HG03135 (cell line): ENCODE data around the gene AP1G2.
"Not testable (repeated sequence)": the region's sequence is repeated elsewhere in the genome, so short reads cannot be mapped to it uniquely, and the experiment has no call there.

Experiments
- ATAC-seq: cut with Tn5 transposase; IDR thresholded peaks from one replicate; pipeline ENCODE4 v1.9.1; 2021; ENCODE audit warnings: mild to moderate bottlenecking, moderate library complexity; ENCODE audit not compliant: unreplicated experiment

Gene AP1G2

DNA sequence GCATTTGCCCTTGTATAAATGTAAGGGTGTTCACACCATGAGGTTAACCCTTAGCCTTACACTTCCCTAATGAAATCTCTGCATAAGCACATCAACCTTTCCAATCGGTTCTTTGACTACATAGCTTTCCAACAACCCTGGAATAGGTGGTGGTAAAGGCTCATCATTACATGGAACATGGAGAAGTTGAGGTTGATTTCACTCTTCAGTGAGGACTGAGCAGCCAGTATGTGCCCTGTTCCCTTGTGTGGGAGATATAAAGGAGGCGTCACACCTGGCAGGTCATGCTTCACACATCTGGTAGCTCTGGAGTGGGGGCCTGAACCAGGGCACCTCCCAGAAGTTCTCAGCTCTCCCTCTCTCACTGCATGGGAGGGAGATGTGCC is 32.7 kb upstream of the AP1G2 start:
- no peak for ATAC-seq

DNA sequence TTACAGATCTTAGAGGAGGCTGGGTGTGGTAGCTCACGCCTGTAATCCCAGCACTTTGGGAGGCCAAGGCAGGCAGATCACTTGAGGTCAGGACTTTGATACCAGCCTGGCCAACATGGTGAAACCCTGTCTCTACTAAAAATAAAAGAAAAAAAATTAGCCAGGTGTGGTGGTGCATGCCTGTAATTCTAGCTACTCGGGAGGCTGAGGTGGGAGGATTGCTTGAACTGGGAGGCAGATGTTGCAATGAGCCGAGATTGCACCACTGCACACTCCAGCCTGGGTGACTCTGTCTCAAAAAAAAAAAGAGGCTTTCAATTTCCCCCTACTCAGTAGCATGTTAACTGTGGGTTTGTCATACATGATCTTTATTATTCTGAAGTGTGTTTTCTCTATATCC is 26.6 kb upstream of the AP1G2 start:
- ATAC-seq: not testable (repeated sequence)

DNA sequence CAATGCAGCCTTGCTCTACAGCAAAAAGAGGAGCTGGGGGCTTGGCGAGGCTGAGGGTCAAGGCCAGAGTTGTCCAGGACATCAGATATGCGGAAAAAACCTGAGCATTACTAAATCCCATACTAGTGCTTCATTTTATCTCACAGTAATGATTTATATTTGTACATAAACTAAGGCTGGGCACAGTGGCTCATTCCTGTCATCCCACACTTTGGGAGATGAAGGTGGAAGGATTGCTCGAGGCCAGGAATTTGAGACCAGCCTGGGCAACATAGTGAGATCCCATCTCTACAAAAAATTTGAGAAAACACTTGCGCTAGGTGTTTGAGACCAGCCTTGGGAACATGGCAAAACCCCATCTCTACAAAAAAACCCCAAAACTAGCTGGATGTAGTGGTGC is 22.6 kb upstream of the AP1G2 start:
- no peak for ATAC-seq

DNA sequence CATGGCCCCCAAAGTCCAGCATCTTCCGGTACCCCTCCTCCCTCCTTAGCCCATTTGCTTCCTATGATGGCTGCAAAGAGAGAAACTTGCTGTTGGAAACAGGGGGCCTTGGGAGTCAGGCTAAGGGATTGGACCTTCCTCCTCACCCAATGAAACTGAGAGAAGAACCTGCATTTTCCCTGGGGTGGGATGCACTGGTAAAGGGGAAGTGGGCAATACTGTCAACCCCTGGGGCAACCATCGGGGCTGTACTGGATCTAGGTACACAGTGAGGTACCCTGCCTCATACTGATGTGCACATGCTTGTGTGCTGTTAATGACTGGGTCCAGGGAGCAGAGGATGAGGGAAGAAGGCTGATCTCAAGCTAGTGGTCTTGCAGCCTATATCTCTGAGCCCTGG is 22.0 kb upstream of the AP1G2 start:
- no peak for ATAC-seq

DNA sequence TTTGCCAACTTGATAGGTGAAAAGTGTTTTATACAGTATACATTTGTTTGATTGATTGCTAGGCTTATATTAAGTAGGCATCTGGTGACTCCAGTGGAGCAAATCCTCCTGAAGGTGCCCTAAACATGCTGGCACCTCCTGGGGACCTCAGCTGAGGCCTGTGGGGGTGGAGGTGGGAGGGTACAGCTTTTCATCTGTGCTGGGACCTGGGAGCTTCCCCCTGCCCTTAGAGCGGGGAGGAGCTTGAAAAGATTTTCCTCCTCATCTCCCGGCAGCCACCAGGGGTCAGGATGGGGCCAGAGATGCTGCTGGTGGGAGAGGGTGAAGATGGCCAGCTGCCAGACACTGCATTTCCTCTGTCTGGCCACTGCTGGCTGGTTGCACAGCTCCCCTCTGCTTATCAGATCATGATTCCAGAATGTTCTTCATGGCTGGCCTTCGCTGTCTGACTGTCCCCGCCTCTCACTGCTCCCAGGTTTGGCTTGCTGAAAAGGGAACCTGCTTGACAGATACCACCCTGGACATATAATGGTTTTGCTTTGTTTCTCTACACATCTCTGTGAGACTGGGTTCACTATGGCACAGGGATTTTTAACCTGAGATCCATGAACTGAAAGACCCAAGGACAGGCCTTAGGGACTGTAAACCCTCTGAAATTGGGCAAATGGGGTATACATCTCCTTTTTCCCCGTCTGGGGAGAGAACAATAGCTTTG is 21.4 kb upstream of the AP1G2 start:
- ATAC-seq: peak; percentile 99

DNA sequence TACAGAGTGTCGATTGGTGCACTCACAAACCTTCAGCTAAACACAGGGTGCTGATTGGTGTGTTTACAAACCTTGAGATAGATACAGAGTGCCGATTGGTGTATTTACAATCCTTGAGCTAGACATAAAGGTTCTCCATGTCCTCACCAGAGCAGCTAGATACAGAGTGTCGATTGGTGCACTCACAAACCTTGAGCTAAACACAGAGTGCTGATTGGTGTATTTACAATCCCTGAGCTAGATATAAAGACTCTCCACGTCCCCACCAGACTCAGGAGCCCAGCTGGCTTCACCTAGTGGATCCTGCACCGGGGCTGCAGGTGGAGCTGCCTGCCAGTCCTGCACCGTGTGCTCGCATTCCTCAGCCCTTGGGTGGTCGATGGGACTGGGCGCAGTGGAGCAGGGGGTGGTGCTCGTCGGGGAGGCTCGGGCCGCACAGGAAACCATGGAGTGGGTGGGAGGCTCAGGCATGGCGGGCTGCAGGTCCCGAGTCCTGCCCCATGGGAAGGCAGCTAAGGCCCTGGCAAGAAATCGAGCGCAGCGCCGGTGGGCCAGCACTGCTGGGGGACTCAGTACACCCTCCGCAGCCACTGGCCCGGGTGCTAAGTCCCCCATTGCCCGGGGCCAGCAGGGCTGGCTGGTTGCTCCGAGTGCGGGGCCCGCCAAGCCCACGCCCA is 17.1 kb upstream of the AP1G2 start:
- ATAC-seq: not testable (repeated sequence)

DNA sequence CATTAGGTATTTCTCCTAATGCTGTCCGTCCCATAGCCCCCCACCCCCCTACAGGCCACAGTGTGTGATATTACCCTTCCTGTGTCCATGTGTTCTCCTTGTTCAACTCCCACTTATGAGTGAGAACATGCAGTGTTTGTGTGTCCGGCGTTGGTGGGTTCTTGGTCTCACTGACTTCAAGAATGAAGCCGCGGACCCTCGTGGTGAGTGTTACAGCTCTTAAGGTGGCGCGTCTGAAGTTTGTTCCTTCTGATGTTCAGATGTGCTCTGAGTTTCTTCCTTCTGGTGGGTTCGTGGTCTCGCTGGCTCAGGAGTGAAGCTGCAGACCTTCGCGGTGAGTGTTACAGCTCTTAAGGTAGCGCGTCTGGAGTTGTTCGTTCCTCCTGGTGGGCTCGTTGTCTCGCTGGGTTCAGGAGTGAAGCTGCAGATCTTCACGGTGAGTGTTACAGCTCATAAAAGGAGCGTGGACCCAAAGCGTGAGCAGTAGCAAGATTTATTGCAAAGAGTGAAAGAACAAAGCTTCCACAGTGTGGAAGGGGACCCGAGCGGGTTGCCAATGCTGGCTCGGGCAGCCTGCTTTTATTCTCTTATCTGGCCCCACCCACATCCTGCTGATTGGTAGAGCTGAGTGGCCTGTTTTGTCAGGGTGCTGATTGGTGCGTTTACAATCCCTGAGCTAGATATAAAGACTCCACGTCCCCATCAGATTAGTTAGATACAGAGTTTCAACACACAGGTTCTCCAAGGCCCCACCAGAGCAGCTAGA is 16.4 kb upstream of the AP1G2 start:
- ATAC-seq: not testable (repeated sequence)

DNA sequence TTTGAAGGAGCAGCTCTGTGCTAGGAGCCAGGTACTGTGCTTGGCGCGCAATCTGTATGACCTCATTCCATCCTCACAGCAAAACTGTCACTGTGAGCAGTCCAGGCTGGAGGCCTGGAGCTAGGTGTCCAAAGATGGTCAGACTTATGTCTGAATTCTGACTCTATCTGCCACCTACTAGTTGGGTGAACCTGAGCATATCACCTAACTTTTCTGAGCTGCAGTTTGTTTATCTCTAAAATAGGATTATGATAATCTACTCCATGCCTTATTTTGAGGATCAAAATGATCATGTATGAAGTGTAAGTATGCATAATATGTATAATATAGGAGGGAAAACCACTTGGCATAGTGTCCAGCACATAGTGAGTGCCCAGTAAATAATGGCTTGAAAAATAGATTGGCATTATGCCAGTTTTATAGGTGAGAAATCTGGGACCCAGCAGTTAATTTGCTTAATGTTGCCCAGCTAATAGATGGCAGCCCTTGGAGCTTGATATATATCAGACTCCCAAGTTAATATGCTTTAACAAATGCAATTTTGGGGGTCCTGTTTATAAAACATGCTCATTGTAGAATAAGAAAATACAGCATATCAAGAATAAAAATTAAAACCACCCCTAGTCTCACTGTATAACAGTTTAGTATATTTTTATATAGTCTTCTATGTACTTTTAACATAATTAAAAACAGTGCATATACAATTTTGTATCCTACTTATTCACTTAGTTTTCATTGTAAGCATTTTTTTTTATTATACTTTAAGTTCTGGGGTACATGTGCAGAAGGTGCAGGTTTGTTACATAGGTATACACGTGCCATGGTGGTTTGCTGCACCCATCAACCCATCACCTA is 15.5 kb upstream of the AP1G2 start:
- ATAC-seq: no peak

DNA sequence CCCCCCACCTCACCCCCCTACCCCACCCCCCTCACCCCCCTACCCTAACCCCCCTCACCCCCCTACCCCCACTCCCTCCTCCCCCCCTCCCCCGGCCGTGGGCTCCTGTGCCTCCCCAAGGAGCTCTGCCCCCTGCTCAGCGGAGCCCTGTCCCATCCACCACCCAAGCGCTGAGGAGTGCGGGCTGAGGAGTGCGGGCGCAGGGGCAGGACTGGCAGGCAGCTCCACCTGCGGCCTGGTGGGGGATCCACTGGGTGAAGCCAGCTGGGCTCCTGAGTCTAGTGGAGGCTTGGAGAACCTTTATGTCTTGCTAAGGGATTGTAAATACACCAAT is 13.3 kb upstream of the AP1G2 start:
- no peak for ATAC-seq

DNA sequence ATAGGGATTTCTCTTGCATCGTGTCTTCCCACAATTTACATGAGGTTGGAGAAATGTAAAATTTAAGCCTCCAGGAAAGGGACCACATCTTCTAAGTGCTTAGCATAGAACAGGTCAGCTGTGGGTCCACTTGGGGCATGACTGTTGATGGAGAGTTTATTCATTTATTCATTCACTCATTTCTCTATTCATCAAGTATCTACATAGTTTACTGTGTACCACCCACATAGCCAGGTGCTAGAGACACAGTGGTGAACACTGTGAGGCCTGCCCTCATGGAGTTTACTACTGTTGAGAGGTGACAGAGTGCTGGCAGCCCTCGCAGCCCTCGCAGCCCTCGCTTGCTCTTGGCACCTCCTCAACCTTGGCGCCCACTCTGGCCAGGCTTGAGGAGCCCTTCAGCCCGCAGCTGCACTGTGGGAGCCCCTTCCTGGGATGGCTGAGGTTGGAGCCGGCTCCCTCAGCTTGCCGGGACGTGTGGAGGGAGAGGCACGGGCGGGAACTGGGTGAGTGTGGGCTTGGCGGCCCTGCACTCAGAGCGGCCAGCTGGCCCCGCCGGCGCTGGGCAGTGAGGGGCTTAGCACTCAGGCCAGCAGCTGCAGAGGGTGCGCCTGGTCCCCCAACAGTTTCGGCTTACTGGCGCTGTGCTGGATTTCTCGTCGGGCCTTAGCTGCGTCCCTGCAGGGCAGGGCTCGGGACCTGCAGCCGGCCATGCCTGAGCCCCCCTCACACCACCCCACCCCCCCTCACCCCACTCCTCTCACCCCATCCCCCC is 12.7 kb upstream of the AP1G2 start:
- no peak for ATAC-seq

DNA sequence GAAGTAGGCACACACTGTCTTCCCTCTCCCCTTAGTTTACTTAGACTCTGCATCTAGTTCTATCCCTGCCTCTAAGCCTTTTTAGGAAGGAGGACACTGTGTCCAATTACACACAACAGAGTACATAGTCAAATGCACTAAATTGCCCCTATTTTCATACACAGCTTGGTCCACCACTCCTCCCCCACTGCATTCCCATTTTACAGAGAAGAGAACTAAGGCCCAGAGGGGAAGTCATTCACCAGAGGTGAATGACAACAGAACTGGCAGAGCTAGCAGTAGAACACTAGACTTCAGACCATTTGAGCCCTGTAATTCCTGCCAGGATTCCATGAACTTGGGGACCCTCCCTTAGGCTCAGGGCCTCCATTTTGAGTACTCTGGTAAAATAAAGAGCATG is 12.1 kb upstream of the AP1G2 start:
- no peak for ATAC-seq

DNA sequence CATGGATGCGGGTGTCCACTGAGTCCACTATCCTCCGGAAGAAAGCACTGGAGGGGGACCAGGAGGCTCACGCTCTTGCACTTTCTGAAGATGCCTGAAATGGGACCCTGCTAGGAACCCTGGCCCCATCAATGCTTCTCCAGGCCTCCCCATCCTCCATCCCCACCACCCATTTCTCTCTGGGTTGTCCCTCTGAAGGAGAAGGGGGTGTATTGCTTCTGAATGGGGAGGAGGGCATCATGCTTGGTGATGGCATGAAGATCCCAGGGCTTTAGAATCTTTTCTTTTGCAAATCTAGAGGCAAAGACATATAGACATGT is 11.7 kb upstream of the AP1G2 start:
- ATAC-seq: no peak

DNA sequence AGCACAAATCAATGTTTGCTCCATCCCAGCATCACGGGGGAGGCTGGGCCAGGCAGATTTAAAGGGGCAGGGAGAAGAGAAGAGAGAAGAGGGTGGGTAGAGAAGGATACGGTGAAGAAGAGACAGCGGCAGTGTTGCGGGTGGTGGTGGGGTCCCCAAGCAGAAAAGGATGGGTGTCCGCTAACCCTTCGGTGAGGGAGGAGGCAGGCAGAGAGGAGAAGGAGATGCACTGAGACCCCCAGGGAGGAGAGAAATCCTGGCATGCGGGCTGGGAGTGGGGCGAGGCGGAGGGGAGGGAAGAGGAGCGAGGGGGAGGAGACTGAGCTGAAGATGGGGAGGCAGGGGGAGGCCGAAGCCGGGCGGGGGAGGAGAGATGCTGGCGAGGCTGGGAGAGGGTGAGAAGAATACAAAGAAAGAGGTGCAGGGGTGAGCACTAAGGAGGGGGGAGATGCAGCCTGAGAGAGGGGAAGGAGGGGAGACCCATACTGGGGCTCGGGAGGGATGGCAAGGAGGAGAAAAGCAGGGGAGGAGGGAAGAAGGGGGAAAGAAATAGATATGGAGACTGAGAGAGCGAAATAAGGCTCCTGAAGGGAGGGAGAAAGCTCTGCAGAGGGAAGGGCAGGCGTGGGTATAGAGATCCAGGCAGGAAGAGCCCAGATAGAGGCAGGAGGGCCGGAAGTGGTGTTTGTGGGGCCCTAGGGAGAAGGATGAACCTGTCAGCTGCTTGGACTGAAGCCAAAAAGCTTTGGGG is 11.1 kb upstream of the AP1G2 start, which contains the start of gene JPH4:
Gene JPH4 (minus strand): TSS at position 231 of the 751 bp plus-strand sequence. CDS start 1,337 bp downstream, outside the sequence.
- no peak for ATAC-seq

DNA sequence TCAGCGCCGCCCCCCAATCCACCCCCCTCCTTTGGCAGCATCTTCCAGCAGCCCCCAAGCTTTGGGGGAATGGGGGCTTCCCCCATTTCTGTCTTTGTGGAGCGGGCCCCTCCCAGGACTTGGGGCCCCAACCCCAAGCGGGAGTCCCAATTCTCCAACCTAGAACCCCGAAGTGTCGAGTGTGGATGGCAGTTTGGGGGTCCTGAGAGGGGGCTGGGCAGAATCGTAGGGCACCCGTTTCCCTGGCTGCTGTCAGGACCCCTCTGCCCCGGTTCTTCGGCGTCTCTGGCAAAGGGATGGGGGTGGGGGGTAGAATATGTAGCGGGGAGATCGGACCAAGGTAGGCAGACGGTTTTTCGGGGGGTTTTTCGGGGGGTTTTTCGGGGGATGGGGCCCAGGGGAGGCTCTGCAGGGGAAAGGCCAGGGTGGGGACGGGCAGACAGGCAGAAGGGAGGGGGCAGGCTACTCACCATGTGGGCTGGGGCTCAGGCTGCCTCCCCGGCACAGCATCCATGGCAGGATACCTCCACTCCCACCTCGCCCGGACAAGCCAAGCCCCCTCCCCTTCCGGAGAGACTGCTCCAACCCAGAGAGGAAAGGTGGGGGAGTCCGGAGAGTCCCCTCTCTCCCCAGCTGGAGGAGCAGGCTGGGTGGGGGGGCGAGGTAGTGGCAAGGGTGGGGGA is 10.3 kb upstream of the AP1G2 start:
- ATAC-seq: no peak

DNA sequence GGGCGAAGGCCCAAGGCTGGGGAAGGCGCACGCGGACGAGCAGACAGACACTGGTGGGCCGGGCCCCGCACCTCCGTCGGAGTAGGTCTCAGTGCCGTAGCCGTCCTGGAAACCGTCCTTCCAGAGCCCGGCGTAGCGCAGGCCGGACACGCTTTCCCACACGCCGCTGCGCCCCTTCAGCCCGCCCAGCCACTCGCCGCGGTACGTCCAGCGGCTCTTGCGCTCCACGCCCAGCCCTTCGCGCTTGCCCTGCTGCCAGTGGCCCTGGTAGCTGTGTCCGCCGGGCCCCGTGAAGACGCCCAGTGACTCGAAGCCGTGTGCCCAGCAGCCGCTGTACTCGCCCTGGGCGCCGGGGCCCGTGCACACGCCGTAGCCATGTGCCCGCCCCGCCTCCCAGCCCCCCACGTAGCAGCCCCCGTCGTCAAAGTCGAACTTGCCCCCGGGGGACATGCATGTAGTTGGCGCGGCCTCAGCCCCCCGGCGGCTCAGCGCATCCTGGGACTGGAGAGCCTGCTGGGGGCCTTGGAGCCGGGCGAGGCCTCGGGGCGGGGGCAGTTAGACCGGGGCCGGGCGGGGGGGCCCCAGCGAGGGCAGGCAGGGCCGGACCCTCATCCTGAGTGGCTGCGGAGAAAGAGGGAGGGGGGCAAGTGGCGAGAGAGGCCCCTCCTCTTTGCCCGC is 9.6 kb upstream of the AP1G2 start:
- no peak for ATAC-seq

DNA sequence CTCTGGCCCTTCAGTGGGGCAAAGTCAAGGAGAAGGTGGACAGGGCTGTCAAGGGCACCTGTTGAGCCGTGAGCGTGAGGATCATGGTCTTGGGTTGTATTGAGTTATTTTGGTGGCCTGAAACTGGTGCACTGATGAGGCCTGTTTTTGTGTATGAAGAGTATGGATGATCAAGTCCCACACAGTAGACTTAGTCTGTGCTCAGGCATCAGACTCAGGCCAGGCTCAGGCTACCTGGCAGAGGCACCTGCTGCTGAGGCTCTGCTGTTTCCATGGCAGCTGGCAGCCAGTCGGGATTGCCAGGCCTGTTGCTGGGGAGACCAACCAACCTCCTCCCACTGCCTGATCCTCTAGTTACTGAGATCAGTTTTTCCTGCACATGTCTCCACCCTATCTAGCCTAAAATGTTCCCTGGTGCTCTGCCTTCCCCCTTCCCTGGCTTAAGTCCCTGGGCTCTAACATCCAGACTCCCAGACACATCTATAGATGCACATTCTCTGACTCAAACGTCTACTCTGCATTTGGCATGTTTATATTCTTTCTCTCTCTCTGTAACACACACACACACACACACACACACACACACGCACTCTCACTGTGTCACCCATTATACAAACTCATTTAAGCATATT is 5.9 kb upstream of the AP1G2 start:
- no peak for ATAC-seq

DNA sequence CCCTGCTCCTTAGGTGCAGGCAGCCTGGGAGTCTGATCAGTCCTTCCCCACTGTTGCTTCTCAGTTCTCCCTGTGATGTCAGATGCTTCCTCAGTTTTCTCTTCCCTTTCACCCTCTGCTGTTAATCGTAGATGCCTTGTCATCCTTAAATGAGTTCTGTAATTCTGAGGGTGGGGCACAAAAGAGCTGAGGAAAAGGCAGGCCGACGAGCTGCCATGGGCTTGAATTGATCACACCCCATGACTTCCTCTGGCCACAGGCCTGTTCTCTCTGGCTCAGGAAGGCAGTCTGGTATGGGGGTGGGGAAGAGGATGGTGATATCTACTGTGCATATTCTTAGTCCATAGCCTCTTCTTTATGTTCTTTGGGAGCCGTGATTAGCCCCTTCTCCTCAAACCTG is 5.2 kb upstream of the AP1G2 start:
- no peak for ATAC-seq

DNA sequence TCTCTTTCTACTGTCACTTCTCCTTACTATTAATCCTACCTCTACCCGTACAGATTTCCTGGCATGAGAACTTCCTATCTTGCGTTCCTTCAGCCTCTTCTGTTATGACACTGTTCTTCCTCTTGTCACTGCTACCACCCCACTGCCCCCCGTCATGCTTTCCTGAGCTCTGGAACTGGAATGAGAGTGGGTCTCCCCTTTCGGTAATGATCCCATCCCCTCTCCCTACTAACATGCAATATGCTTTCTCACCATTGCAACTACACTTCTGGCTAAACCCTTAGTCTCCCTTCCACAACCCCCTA is 4.9 kb upstream of the AP1G2 start:
- no peak for ATAC-seq
